ENCODE results near the gene MAGEB10.
"Not testable (repeated sequence)": the region's sequence is repeated elsewhere in the genome, so short reads cannot be mapped to it uniquely, and the experiment has no call there.

The MAGEB10 gene

GRCh38 chrX:27807690-27808089, at the start of gene MAGEB10:
TSS of gene MAGEB10 (plus strand) at chrX:27807990. CDS start at chrX:27821307, 13,317 bp downstream.
- no peak for ATAC-seq

- no peak for ATAC-seq
Observed at GRCh38 chrX:27765718-27766117, 42.1 kb upstream of the MAGEB10 start.

GRCh38 chrX:27767387-27767786, 40.4 kb upstream of the MAGEB10 start:
- ATAC-seq, result no peak

GRCh38 chrX:27775984-27776383, 31.8 kb upstream of the MAGEB10 start:
- ATAC-seq, result no peak

- ATAC-seq, result no peak
Observed at GRCh38 chrX:27796640-27797257, 11.0 kb upstream of the MAGEB10 start.

GRCh38 chrX:27797575-27797974, 10.2 kb upstream of the MAGEB10 start:
- ATAC-seq, result no peak

- ATAC-seq, result no peak
Observed at GRCh38 chrX:27808226-27808625, 436 bp downstream of the MAGEB10 start.

- not testable (repeated sequence) for ATAC-seq
Observed at GRCh38 chrX:27808991-27809859, 1.4 kb downstream of the MAGEB10 start.

GRCh38 chrX:27815209-27815608, 7.4 kb downstream of the MAGEB10 start:
- ATAC-seq, result no peak

GRCh38 chrX:27823812-27824211, 16.0 kb downstream of the MAGEB10 start:
- no peak for ATAC-seq

- no peak for ATAC-seq
Observed at GRCh38 chrX:27838185-27838584, 30.4 kb downstream of the MAGEB10 start.

GRCh38 chrX:27840881-27841280, 33.1 kb downstream of the MAGEB10 start:
- ATAC-seq, result no peak

GRCh38 chrX:27842859-27843258, 35.1 kb downstream of the MAGEB10 start:
- ATAC-seq, result no peak

GRCh38 chrX:27860337-27860736, 52.5 kb downstream of the MAGEB10 start:
- ATAC-seq, result no peak

- ATAC-seq, result no peak
Observed at GRCh38 chrX:27863809-27864208, 56.0 kb downstream of the MAGEB10 start.
